Right lobe of liver (tissue), 4 donors: ENCODE measurements around the gene TENM3.

Experiments
- POLR2A ChIP-seq: fragments of 450-650 bp; IDR thresholded peaks from one replicate; pipeline ENCODE4 v1.6.1; 2017; ENCODE audit warnings: antibody characterized with exemption, mild to moderate bottlenecking
- TF ChIP-seq, protein P1 (sequence below), 4 donors: fragments of 200-600 bp in 3 of 4; fragments of 450-650 bp in 1 of 4; IDR thresholded peaks; one replicate each; pipeline versions ENCODE4 v1.5.1 to v1.8.0; 2016 to 2022; ENCODE audit warnings: antibody characterized with exemption in 4 of 4, mild to moderate bottlenecking in 2 of 4
- donor health status: DM: no; HTN: no; CAD: no.
- donor health status: DM: no; HTN: no; CAD: no.
- donor health status: DM: no; HTN: yes; CAD: no.

DNA sequence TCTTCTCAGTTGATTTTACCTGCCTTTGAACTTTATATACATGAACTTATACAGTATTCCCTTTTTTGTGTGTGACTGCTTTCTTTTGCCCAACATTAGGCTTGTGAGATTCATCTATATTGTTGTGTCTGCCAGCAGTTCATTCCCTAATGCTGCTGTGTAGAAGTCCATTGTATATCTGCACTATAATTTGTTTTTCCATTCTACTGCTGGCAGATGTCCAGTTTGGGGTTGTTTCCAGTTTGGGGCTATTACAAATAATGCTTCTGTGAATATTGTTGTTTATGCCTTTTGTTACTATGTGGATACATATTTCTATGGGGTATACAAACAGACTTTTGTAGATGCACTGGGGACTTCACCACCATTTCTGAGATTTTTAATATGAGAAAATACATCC is 405.6 kb downstream of the TENM3 start:
- TF ChIP-seq, protein P1, sequence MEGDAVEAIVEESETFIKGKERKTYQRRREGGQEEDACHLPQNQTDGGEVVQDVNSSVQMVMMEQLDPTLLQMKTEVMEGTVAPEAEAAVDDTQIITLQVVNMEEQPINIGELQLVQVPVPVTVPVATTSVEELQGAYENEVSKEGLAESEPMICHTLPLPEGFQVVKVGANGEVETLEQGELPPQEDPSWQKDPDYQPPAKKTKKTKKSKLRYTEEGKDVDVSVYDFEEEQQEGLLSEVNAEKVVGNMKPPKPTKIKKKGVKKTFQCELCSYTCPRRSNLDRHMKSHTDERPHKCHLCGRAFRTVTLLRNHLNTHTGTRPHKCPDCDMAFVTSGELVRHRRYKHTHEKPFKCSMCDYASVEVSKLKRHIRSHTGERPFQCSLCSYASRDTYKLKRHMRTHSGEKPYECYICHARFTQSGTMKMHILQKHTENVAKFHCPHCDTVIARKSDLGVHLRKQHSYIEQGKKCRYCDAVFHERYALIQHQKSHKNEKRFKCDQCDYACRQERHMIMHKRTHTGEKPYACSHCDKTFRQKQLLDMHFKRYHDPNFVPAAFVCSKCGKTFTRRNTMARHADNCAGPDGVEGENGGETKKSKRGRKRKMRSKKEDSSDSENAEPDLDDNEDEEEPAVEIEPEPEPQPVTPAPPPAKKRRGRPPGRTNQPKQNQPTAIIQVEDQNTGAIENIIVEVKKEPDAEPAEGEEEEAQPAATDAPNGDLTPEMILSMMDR (IDR thresholded peaks at IDR 0.05) = no peak
- no peak for TF ChIP-seq POLR2A
